Right lobe of liver (tissue), 6 donors: ENCODE measurements around the gene RAX. TPM values are rescaled to one million over a fixed set of nuclear protein-coding genes. Genes with fewer than 3 reads are reported as not detected.

Experiments used
- ATAC-seq, 4 donors: fragments of 200-7000 bp; cut with Tn5 transposase; one replicate each; pipeline ENCODE4 v1.9.1; 2020; ENCODE audit warnings: mild to moderate bottlenecking in 4 of 4, moderate library complexity in 4 of 4
- DNase-seq, 3 donors: peaks; one replicate each; pipeline ENCODE4 v3.0.0-alpha.2; 2020
- H3K27ac ChIP-seq, 3 donors: fragments of 200-600 bp; one replicate each; pipeline ENCODE4 v1.8.0; 2022
- H3K27me3 ChIP-seq, 2 donors: fragments of 200-600 bp; one replicate each; pipeline ENCODE4 v1.8.0; 2022
- H3K36me3 ChIP-seq, 4 donors: fragments of 200-600 bp; sonication (generic) in 1 of 4; one replicate each; pipeline versions ENCODE4 v1.5.1 to v1.8.0; 2017 to 2022; ENCODE audit warnings: control low read depth in 1 of 4
- H3K4me1 ChIP-seq, 4 donors: fragments of 200-600 bp; sonication (generic) in 1 of 4; one replicate each; pipeline versions ENCODE4 v1.5.1 to v1.8.0; 2017 to 2022; ENCODE audit warnings: control low read depth in 1 of 4
- H3K4me3 ChIP-seq, 3 donors: fragments of 200-600 bp; one replicate each; pipeline ENCODE4 v1.8.0; 2022
- H3K9me3 ChIP-seq, 4 donors: fragments of 200-600 bp; sonication (generic) in 1 of 4; one replicate each; pipeline versions ENCODE4 v1.5.1 to v1.8.0; 2017 to 2022; ENCODE audit warnings: control low read depth in 1 of 4
- POLR2A ChIP-seq: fragments of 450-650 bp; IDR thresholded peaks from one replicate; pipeline ENCODE4 v1.6.1; 2017; ENCODE audit warnings: antibody characterized with exemption, mild to moderate bottlenecking
- WGBS: methylation state at CpG from one replicate; pipeline ENCODE4 v1.1.6; 2018; ENCODE audit warnings: low coverage, low lambda C conversion rate; ENCODE audit not compliant: insufficient coverage; ENCODE audit errors: missing lambda C conversion rate; 5-methylcytosine and 5-hydroxymethylcytosine counted together
- intact Hi-C, 2 donors: fragments of 100-400 bp; cut with DNase I; formaldehyde crosslinking; loops; one replicate each; pipeline versions ENCODE4 v1.11.2 to v1.14.1; 2022
- total RNA-seq, 6 experiments: library from RNA; depleted of rRNA in 2 of 6; stranded (reverse); fragments of >200 nt in 2 of 6; fragmentation: NEBNext Ultra II Directional in 3 of 6; extraction: Animal tissue kit (Norgen Biotek cat#: 25700) in 3 of 6; gene quantifications; one replicate each; pipeline versions ENCODE4 v1.1.0 to v1.2.4, GENCODE V29; 2016 to 2023
- TF ChIP-seq, protein P1 (sequence below), 4 donors: fragments of 200-600 bp in 3 of 4; fragments of 450-650 bp in 1 of 4; IDR thresholded peaks; one replicate each; pipeline versions ENCODE4 v1.5.1 to v1.8.0; 2016 to 2022; ENCODE audit warnings: antibody characterized with exemption in 4 of 4, mild to moderate bottlenecking in 2 of 4
- donor health status: DM: no; HTN: yes; CAD: no.
- donor health status: DM: no; HTN: no; CAD: no.
- donor health status: DM: no; HTN: no; CAD: no.
- donor health status: DM: no; HTN: yes; CAD: no.
- donor health status: DM: no; HTN: yes; CAD: no.

The RAX gene
- total RNA-seq, 6 experiments from 2014 or later = not detected

DNA sequence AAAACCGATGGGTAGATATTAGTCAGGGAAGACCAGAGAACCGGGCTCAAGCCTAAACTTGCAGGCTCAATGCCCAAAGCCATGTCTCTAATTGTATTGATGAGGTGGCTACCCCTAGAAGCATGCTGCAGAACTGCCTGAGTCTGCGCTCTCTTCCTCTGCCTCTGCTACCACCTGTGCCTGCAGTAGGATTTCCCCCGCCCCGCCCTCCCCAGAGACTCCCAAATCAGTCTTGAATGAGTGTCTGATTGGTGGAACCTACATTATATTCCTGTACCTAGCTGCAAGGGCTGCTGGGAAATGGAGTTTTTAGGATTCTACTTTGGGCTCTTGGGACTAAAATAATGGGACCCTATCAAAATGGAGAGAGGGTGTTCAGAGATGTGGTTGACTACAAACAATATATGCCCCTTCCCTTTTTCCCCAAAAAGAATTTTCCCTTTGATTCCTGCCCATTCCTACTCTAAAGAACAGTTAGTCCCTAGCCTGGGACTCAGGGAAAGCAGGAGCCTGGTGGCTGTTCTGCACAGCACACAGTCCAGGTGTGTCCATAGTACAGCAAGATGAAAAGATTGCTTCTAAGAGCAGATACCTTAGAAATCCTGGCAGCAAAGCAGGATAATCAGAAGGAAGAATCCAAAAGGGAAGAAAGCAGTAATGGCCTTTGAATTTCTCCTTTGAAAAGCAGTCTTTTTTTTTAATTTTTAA is 40.8 kb downstream of the RAX start:
- TF ChIP-seq POLR2A = no peak
- TF ChIP-seq, protein P1, sequence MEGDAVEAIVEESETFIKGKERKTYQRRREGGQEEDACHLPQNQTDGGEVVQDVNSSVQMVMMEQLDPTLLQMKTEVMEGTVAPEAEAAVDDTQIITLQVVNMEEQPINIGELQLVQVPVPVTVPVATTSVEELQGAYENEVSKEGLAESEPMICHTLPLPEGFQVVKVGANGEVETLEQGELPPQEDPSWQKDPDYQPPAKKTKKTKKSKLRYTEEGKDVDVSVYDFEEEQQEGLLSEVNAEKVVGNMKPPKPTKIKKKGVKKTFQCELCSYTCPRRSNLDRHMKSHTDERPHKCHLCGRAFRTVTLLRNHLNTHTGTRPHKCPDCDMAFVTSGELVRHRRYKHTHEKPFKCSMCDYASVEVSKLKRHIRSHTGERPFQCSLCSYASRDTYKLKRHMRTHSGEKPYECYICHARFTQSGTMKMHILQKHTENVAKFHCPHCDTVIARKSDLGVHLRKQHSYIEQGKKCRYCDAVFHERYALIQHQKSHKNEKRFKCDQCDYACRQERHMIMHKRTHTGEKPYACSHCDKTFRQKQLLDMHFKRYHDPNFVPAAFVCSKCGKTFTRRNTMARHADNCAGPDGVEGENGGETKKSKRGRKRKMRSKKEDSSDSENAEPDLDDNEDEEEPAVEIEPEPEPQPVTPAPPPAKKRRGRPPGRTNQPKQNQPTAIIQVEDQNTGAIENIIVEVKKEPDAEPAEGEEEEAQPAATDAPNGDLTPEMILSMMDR (IDR thresholded peaks at IDR 0.05) = no peak
- Histone ChIP-seq H3K4me3 (no peak overlapping the region), H3K9me3 (no peaks in the 10 kb centered on the region), H3K4me1 (no peaks in the 10 kb centered on the region), H3K36me3 (no peaks in the 10 kb centered on the region), H3K27ac (no peak overlapping the region), H3K27me3 (no peaks in the 10 kb centered on the region)
- ATAC-seq = peak in 1 of 4 donors; percentile 22
- DNase-seq = no peak
- WGBS = 72% methylated on average over 2 of the region's 5 CpGs
- intact Hi-C loops = no loop called here

DNA sequence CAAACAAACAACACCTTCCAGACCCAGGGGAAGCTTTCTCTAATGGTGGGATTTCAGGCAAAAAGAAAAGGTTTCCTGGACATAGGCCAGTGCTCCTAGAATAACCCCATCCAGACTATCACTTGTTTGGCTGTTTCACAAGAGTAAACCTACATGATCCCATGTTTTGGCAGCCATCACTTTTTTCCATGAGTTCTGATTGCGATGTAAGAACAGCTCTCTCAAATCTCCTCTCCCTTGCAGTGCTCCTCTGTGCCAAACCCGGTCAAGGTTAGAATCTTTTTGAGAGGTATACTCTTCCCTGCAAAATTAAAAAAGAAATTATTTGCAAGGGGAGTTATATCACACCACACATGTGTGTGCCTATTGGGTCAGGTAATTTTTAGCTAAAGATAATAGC is 41.4 kb downstream of the RAX start:
- H3K4me1 ChIP-seq = no peaks in the 10 kb centered on the region
- WGBS = 65% methylated on average over 2 of the region's 2 CpGs
- no peak overlapping the region for H3K4me3 ChIP-seq
- no peak for TF ChIP-seq POLR2A
- TF ChIP-seq, protein P1 (IDR thresholded peaks at IDR 0.05) = no peak
- ATAC-seq (peak in 1 of 4 donors; percentile 70), DNase-seq (no peak)
- no peaks in the 10 kb centered on the region for H3K9me3 ChIP-seq
- no peaks in the 10 kb centered on the region for H3K36me3 ChIP-seq
- no peaks in the 10 kb centered on the region for H3K27me3 ChIP-seq
- intact Hi-C loops = no loop called here
- H3K27ac ChIP-seq = no peak overlapping the region

DNA sequence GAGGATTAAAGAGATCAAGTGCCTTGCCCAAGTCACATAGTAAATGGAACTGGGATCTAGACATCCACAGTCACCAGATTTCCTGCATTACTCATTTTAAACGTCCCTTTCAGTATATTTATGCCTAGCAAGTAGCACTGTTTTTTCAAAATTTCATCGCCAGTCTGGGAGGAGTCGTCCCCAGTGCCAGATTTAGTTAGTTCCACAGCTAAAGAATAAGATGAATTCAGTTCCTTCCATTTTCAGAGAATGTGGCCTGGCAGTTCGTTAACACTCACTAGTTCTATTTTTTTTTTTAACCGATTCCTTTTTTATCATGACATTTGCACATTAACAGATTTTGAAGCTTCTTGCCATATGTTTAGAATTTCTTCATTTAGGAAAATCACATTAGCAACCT is 42.1 kb downstream of the RAX start:
- Histone ChIP-seq H3K9me3 (no peaks in the 10 kb centered on the region), H3K27me3 (no peaks in the 10 kb centered on the region), H3K4me3 (no peak overlapping the region), H3K27ac (no peak overlapping the region), H3K4me1 (no peaks in the 10 kb centered on the region), H3K36me3 (no peaks in the 10 kb centered on the region)
- 52% methylated on average over 5 of the region's 5 CpGs for WGBS
- TF ChIP-seq, protein P1 (IDR thresholded peaks at IDR 0.05) = no peak
- TF ChIP-seq POLR2A = no peak
- intact Hi-C loops = no loop called here
- ATAC-seq (no peak), DNase-seq (no peak)

DNA sequence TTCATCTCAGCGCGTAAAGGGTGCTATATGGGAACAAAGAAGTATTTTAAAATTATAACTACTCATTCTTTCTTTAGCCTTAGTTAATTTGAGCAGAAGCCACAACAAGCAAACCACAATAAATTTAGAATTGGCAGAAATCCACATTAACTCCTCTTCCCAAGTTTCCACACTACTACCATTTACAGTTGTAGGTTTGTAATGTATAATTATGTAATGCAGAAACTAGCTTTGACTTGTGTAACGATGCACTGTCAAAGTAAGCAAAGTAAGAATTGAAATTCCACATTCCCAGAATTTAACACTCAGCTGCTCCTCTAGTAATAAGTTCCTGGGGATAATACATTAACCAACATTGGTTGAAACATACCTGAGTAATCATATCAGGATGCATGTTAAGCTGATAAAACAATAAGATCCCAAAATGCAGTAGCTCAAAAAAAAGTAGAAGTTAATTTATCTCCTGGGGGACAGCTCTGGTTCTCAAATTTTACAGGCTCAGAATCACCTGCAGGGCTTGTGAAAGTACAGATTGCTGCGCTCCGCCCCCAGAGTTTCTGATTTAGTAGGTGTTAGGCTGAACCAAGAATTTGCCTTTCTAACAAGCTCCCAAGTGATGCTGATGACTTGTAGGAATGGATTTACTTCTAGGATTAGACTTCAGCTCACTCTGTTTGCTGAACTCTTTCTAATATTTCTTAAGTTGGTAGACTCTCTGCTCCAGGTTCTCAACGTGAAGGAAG is 43.4 kb downstream of the RAX start:
- Histone ChIP-seq H3K4me3 (no peak overlapping the region), H3K27ac (no peak overlapping the region), H3K36me3 (no peaks in the 10 kb centered on the region), H3K9me3 (no peaks in the 10 kb centered on the region), H3K4me1 (no peaks in the 10 kb centered on the region), H3K27me3 (no peaks in the 10 kb centered on the region)
- TF ChIP-seq, protein P1 (IDR thresholded peaks at IDR 0.05) = no peak
- TF ChIP-seq POLR2A = no peak
- DNase-seq = no peak
- intact Hi-C loops = no loop called here
- no peak for ATAC-seq
- WGBS = 66% methylated on average over 6 of the region's 6 CpGs
